Lower lobe of right lung (tissue), 2 donors: Measurements from ENCODE around the gene UNC13B. TPM values are rescaled to one million over a fixed set of nuclear protein-coding genes. Genes with fewer than 3 reads are reported as not detected.

ENCODE experiments used
- ATAC-seq, 2 donors: fragments of 200-7000 bp; cut with Tn5 transposase; one replicate each; pipeline ENCODE4 v1.9.1; 2020 to 2022; ENCODE audit warnings: mild to moderate bottlenecking in 2 of 2, moderate library complexity in 2 of 2
- DNase-seq: peaks from one replicate; pipeline ENCODE4 v3.0.0-alpha.2; 2020
- H3K27ac ChIP-seq: fragments of 200-600 bp; one replicate; pipeline ENCODE4 v1.8.0; 2022
- H3K27me3 ChIP-seq: fragments of 200-600 bp; one replicate; pipeline ENCODE4 v1.8.0; 2022; ENCODE audit warnings: low read depth
- H3K36me3 ChIP-seq: fragments of 200-600 bp; one replicate; pipeline ENCODE4 v1.8.0; 2022; ENCODE audit warnings: mild to moderate bottlenecking
- H3K4me1 ChIP-seq: fragments of 200-600 bp; one replicate; pipeline ENCODE4 v1.8.0; 2022
- H3K4me3 ChIP-seq: fragments of 200-600 bp; one replicate; pipeline ENCODE4 v1.8.0; 2022; ENCODE audit warnings: mild to moderate bottlenecking
- H3K9me3 ChIP-seq: fragments of 200-600 bp; one replicate; pipeline ENCODE4 v1.8.0; 2022
- CTCF ChIP-seq: fragments of 200-600 bp; IDR thresholded peaks from one replicate; pipeline ENCODE4 v1.8.0; 2022; ENCODE audit warnings: antibody characterized with exemption, mild to moderate bottlenecking
- intact Hi-C: fragments of 100-400 bp; cut with DNase I; formaldehyde crosslinking; loops from one replicate; pipeline ENCODE4 v1.11.0; 2022
- total RNA-seq: library from RNA; stranded (reverse); fragmentation: NEBNext Ultra II Directional; extraction: Animal tissue kit (Norgen Biotek cat#: 25700); gene quantifications from one replicate; pipeline ENCODE4 v1.2.1, GENCODE V29; 2021
- donor health status: DM: no; HTN: yes; CAD: no; lungs with severe emphysema.

UNC13B gene
- total RNA-seq, 1 donor from 2014 or later, result 87.9 TPM

GRCh38 chr9:35395076-35395705 is 233.4 kb downstream of the UNC13B start:
- Histone ChIP-seq H3K4me3 (no peak overlapping the region), H3K27me3 (no peaks in the 10 kb centered on the region), H3K36me3 (peaks cover 93% of the 10 kb centered on the region), H3K4me1 (no peaks in the 10 kb centered on the region), H3K9me3 (no peaks in the 10 kb centered on the region), H3K27ac (no peak overlapping the region)
- ATAC-seq (no peak), DNase-seq (no peak)
- no peak for TF ChIP-seq CTCF
- intact Hi-C loops, result no loop called here

GRCh38 chr9:35395706-35396101 is 233.9 kb downstream of the UNC13B start:
- DNase-seq (no peak), ATAC-seq (no peak)
- Histone ChIP-seq H3K27ac (no peak overlapping the region), H3K4me3 (no peak overlapping the region), H3K4me1 (no peaks in the 10 kb centered on the region), H3K9me3 (no peaks in the 10 kb centered on the region), H3K27me3 (no peaks in the 10 kb centered on the region), H3K36me3 (peaks cover 93% of the 10 kb centered on the region)
- intact Hi-C loops, result no loop called here
- no peak for TF ChIP-seq CTCF

- no peaks in the 10 kb centered on the region for H3K27me3 ChIP-seq
- no peaks in the 10 kb centered on the region for H3K4me1 ChIP-seq
- H3K36me3 ChIP-seq, result peaks cover 93% of the 10 kb centered on the region
- no peak overlapping the region for H3K4me3 ChIP-seq
- no peaks in the 10 kb centered on the region for H3K9me3 ChIP-seq
- DNase-seq, result no peak
- intact Hi-C loops, result no loop called here
- no peak for ATAC-seq
- no peak overlapping the region for H3K27ac ChIP-seq
- TF ChIP-seq CTCF, result no peak
These were observed 234.9 kb downstream of the UNC13B start for GRCh38 chr9:35396560-35397215.

- intact Hi-C loops, result no loop called here
- H3K4me3 ChIP-seq, result no peak overlapping the region
- no peaks in the 10 kb centered on the region for H3K9me3 ChIP-seq
- ATAC-seq (no peak), DNase-seq (no peak)
- no peaks in the 10 kb centered on the region for H3K4me1 ChIP-seq
- H3K27me3 ChIP-seq, result no peaks in the 10 kb centered on the region
- no peak for TF ChIP-seq CTCF
- no peak overlapping the region for H3K27ac ChIP-seq
- H3K36me3 ChIP-seq, result peaks cover 97% of the 10 kb centered on the region
These were observed 235.4 kb downstream of the UNC13B start for GRCh38 chr9:35397216-35397698.

- Histone ChIP-seq H3K36me3 (peaks cover 100% of the 10 kb centered on the region), H3K4me1 (no peaks in the 10 kb centered on the region), H3K4me3 (no peak overlapping the region), H3K9me3 (no peaks in the 10 kb centered on the region), H3K27ac (no peak overlapping the region), H3K27me3 (no peaks in the 10 kb centered on the region)
- no peak for TF ChIP-seq CTCF
- intact Hi-C loops, result no loop called here
- DNase-seq, result no peak
- ATAC-seq, result no peak
These were observed 236.1 kb downstream of the UNC13B start for GRCh38 chr9:35397923-35398322.
